ENCODE results near the gene MCF2L2. TPM values are rescaled to one million over a fixed set of nuclear protein-coding genes. Genes with fewer than 3 reads are reported as not detected.
A peak's percentile ranks its signal among the peaks of the same experiment; 100 is the strongest.

The MCF2L2 gene
- total and polyA plus RNA-seq, 5 donors from 2014 or later: 2.1 to 20.7 (median 4.0) TPM

- Histone ChIP-seq H3K4me1 (ENCODE audit: control insufficient read depth, insufficient read depth, low read length, poor library complexity, severe bottlenecking) (no peaks in the 10 kb centered on the region), H3K27me3 (ENCODE audit: control insufficient read depth, insufficient read depth, low read length) (no peaks in the 10 kb centered on the region), H3K9me3 (ENCODE audit: control insufficient read depth in 2 of 2, low read length in 2 of 2) (no peaks in the 10 kb centered on the region), H3K27ac (ENCODE audit: insufficient read depth, low read length, poor library complexity, severe bottlenecking) (no peak overlapping the region), H3K4me3 (ENCODE audit: low read depth, low read length) (no peak overlapping the region), H3K36me3 (ENCODE audit: control insufficient read depth, insufficient read depth, low read length) (no peaks in the 10 kb centered on the region)
- H3K4me1 Mint-ChIP-seq: no peaks in the 10 kb centered on the region
- H3K36me3 Mint-ChIP-seq: peaks cover 15% of the 10 kb centered on the region
- H3K27ac Mint-ChIP-seq: no peak overlapping the region
- no peak for DNase-seq
- no peak for ATAC-seq (ENCODE audit: low read depth in 2 of 2)
- no peaks in the 10 kb centered on the region for H3K27me3 Mint-ChIP-seq
- no peak overlapping the region for H3K4me3 Mint-ChIP-seq
- H3K9me3 Mint-ChIP-seq: peaks cover 0 to 3% (median 0%) of the 10 kb centered on the region in 7 donors
Observed at GRCh38 chr3:183213415-183214276, 214.8 kb downstream of the MCF2L2 start.

- H3K4me3 Mint-ChIP-seq: no peak overlapping the region
- peaks cover 0 to 3% (median 0%) of the 10 kb centered on the region in 7 donors for H3K9me3 Mint-ChIP-seq
- H3K27me3 ChIP-seq (ENCODE audit: control insufficient read depth, insufficient read depth, low read length): no peaks in the 10 kb centered on the region
- peak in 1 of 2 donors; percentile 22 for ATAC-seq (ENCODE audit: low read depth in 2 of 2)
- H3K4me3 ChIP-seq (ENCODE audit: low read depth, low read length): no peak overlapping the region
- no peaks in the 10 kb centered on the region for H3K27me3 Mint-ChIP-seq
- no peaks in the 10 kb centered on the region for H3K36me3 ChIP-seq (ENCODE audit: control insufficient read depth, insufficient read depth, low read length)
- DNase-seq: no peak
- H3K9me3 ChIP-seq (ENCODE audit: control insufficient read depth in 2 of 2, low read length in 2 of 2): no peaks in the 10 kb centered on the region
- no peaks in the 10 kb centered on the region for H3K4me1 Mint-ChIP-seq
- no peak overlapping the region for H3K27ac Mint-ChIP-seq
- no peaks in the 10 kb centered on the region for H3K4me1 ChIP-seq (ENCODE audit: control insufficient read depth, insufficient read depth, low read length, poor library complexity, severe bottlenecking)
- H3K36me3 Mint-ChIP-seq: peaks cover 15% of the 10 kb centered on the region
- H3K27ac ChIP-seq (ENCODE audit: insufficient read depth, low read length, poor library complexity, severe bottlenecking): no peak overlapping the region
Observed at GRCh38 chr3:183212565-183212964, 215.9 kb downstream of the MCF2L2 start.

- no peak overlapping the region for H3K4me3 Mint-ChIP-seq
- H3K27ac ChIP-seq (ENCODE audit: insufficient read depth, low read length, poor library complexity, severe bottlenecking): no peak overlapping the region
- peaks cover 0 to 4% (median 0%) of the 10 kb centered on the region in 4 donors for H3K4me1 Mint-ChIP-seq
- peaks cover 15% of the 10 kb centered on the region for H3K36me3 Mint-ChIP-seq
- H3K36me3 ChIP-seq (ENCODE audit: control insufficient read depth, insufficient read depth, low read length): no peaks in the 10 kb centered on the region
- no peak overlapping the region for H3K27ac Mint-ChIP-seq
- no peak for DNase-seq
- peaks cover 0 to 3% (median 0%) of the 10 kb centered on the region in 7 donors for H3K9me3 Mint-ChIP-seq
- H3K9me3 ChIP-seq (ENCODE audit: control insufficient read depth in 2 of 2, low read length in 2 of 2): no peaks in the 10 kb centered on the region
- no peaks in the 10 kb centered on the region for H3K27me3 ChIP-seq (ENCODE audit: control insufficient read depth, insufficient read depth, low read length)
- ATAC-seq (ENCODE audit: low read depth in 2 of 2): no peak
- H3K4me3 ChIP-seq (ENCODE audit: low read depth, low read length): no peak overlapping the region
- H3K27me3 Mint-ChIP-seq: no peaks in the 10 kb centered on the region
- H3K4me1 ChIP-seq (ENCODE audit: control insufficient read depth, insufficient read depth, low read length, poor library complexity, severe bottlenecking): no peaks in the 10 kb centered on the region
Observed at GRCh38 chr3:183212096-183212495, 216.3 kb downstream of the MCF2L2 start.

GRCh38 chr3:183211352-183211751 lies 217.1 kb downstream of the MCF2L2 start:
- Mint-ChIP-seq H3K9me3 (peaks cover 0 to 3% (median 0%) of the 10 kb centered on the region in 7 donors), H3K27ac (peak overlapping the region in 1 of 3 donors; percentile 71), H3K4me3 (no peak overlapping the region), H3K36me3 (peaks cover 15% of the 10 kb centered on the region), H3K4me1 (peaks cover 0 to 10% (median 0%) of the 10 kb centered on the region in 4 donors), H3K27me3 (no peaks in the 10 kb centered on the region)
- Histone ChIP-seq H3K4me3 (ENCODE audit: low read depth, low read length) (no peak overlapping the region), H3K4me1 (ENCODE audit: control insufficient read depth, insufficient read depth, low read length, poor library complexity, severe bottlenecking) (no peaks in the 10 kb centered on the region), H3K9me3 (ENCODE audit: control insufficient read depth in 2 of 2, low read length in 2 of 2) (no peaks in the 10 kb centered on the region), H3K27ac (ENCODE audit: insufficient read depth, low read length, poor library complexity, severe bottlenecking) (no peak overlapping the region), H3K27me3 (ENCODE audit: control insufficient read depth, insufficient read depth, low read length) (no peaks in the 10 kb centered on the region), H3K36me3 (ENCODE audit: control insufficient read depth, insufficient read depth, low read length) (no peaks in the 10 kb centered on the region)
- DNase-seq: no peak
- ATAC-seq (ENCODE audit: low read depth in 2 of 2): no peak

- ATAC-seq (ENCODE audit: low read depth in 2 of 2): peak in 1 of 2 donors; percentile 37
- no peaks in the 10 kb centered on the region for H3K9me3 ChIP-seq (ENCODE audit: control insufficient read depth in 2 of 2, low read length in 2 of 2)
Observed at GRCh38 chr3:183210862-183211341, 217.5 kb downstream of the MCF2L2 start.

GRCh38 chr3:183210341-183210740 lies 218.1 kb downstream of the MCF2L2 start:
- ATAC-seq (ENCODE audit: low read depth in 2 of 2) (no peak), DNase-seq (no peak)
- no peaks in the 10 kb centered on the region for H3K9me3 ChIP-seq (ENCODE audit: control insufficient read depth in 2 of 2, low read length in 2 of 2)
- Mint-ChIP-seq H3K27me3 (peaks cover 6% of the 10 kb centered on the region), H3K36me3 (peaks cover 11% of the 10 kb centered on the region), H3K9me3 (peaks cover 0 to 3% (median 0%) of the 10 kb centered on the region in 7 donors), H3K27ac (no peak overlapping the region), H3K4me1 (peaks cover 0 to 10% (median 0%) of the 10 kb centered on the region in 4 donors), H3K4me3 (no peak overlapping the region)
- no peaks in the 10 kb centered on the region for H3K27me3 ChIP-seq (ENCODE audit: control insufficient read depth, insufficient read depth, low read length)
- no peaks in the 10 kb centered on the region for H3K4me1 ChIP-seq (ENCODE audit: control insufficient read depth, insufficient read depth, low read length, poor library complexity, severe bottlenecking)
- no peak overlapping the region for H3K27ac ChIP-seq (ENCODE audit: insufficient read depth, low read length, poor library complexity, severe bottlenecking)
- H3K36me3 ChIP-seq (ENCODE audit: control insufficient read depth, insufficient read depth, low read length): no peaks in the 10 kb centered on the region
- H3K4me3 ChIP-seq (ENCODE audit: low read depth, low read length): no peak overlapping the region

More at GRCh38 chr3:183210862-183211341, 217.5 kb downstream of the MCF2L2 start:
- Histone ChIP-seq H3K27me3 (ENCODE audit: control insufficient read depth, insufficient read depth, low read length) (no peaks in the 10 kb centered on the region), H3K4me1 (ENCODE audit: control insufficient read depth, insufficient read depth, low read length, poor library complexity, severe bottlenecking) (no peaks in the 10 kb centered on the region), H3K4me3 (ENCODE audit: low read depth, low read length) (no peak overlapping the region), H3K36me3 (ENCODE audit: control insufficient read depth, insufficient read depth, low read length) (no peaks in the 10 kb centered on the region), H3K27ac (ENCODE audit: insufficient read depth, low read length, poor library complexity, severe bottlenecking) (no peak overlapping the region)
- H3K4me3 Mint-ChIP-seq: no peak overlapping the region
- H3K4me1 Mint-ChIP-seq: peaks cover 0 to 10% (median 0%) of the 10 kb centered on the region in 4 donors
- peaks cover 0 to 3% (median 0%) of the 10 kb centered on the region in 7 donors for H3K9me3 Mint-ChIP-seq
- DNase-seq: no peak
- H3K27ac Mint-ChIP-seq: peak overlapping the region in 1 of 3 donors; percentile 71
- H3K36me3 Mint-ChIP-seq: peaks cover 15% of the 10 kb centered on the region
- H3K27me3 Mint-ChIP-seq: peaks cover 3% of the 10 kb centered on the region

- Mint-ChIP-seq H3K27ac (no peak overlapping the region), H3K4me1 (peaks cover 0 to 10% (median 0%) of the 10 kb centered on the region in 4 donors), H3K9me3 (peaks cover 0 to 6% (median 2%) of the 10 kb centered on the region in 7 donors), H3K27me3 (peaks cover 6% of the 10 kb centered on the region), H3K36me3 (peaks cover 11% of the 10 kb centered on the region), H3K4me3 (no peak overlapping the region)
- peaks cover 0 to 2% of the 10 kb centered on the region in 2 experiments for H3K9me3 ChIP-seq (ENCODE audit: control insufficient read depth in 2 of 2, low read length in 2 of 2)
- no peak for ATAC-seq (ENCODE audit: low read depth in 2 of 2)
- no peak overlapping the region for H3K4me3 ChIP-seq (ENCODE audit: low read depth, low read length)
- H3K27ac ChIP-seq (ENCODE audit: insufficient read depth, low read length, poor library complexity, severe bottlenecking): no peak overlapping the region
- H3K27me3 ChIP-seq (ENCODE audit: control insufficient read depth, insufficient read depth, low read length): no peaks in the 10 kb centered on the region
- H3K36me3 ChIP-seq (ENCODE audit: control insufficient read depth, insufficient read depth, low read length): no peaks in the 10 kb centered on the region
- H3K4me1 ChIP-seq (ENCODE audit: control insufficient read depth, insufficient read depth, low read length, poor library complexity, severe bottlenecking): no peaks in the 10 kb centered on the region
- no peak for DNase-seq
Observed at GRCh38 chr3:183208800-183209199, 219.6 kb downstream of the MCF2L2 start.
